GM12872 (cell line): ENCODE data around the gene LIX1.

ENCODE experiments used
- CTCF ChIP-seq: IDR thresholded peaks from 3 replicates; pipeline ENCODE4 v1.5.1; 2011; ENCODE audit warnings: low read depth, mild to moderate bottlenecking, low read length, moderate library complexity; ENCODE audit not compliant: insufficient read depth

LIX1 gene

GRCh38 chr5:97071101-97071500, 71.3 kb downstream of the LIX1 start:
- TF ChIP-seq CTCF: no peak

GRCh38 chr5:97070234-97070633, 72.2 kb downstream of the LIX1 start:
- TF ChIP-seq CTCF: no peak

- TF ChIP-seq CTCF: no peak
These were observed 75.0 kb downstream of the LIX1 start for GRCh38 chr5:97067296-97067850.

GRCh38 chr5:97065475-97065874, 76.9 kb downstream of the LIX1 start:
- TF ChIP-seq CTCF: no peak

- no peak for TF ChIP-seq CTCF
These were observed 79.2 kb downstream of the LIX1 start for GRCh38 chr5:97063251-97063650.

GRCh38 chr5:97062046-97062445, 80.4 kb downstream of the LIX1 start:
- TF ChIP-seq CTCF: no peak

GRCh38 chr5:97056263-97056662, 86.1 kb downstream of the LIX1 start:
- no peak for TF ChIP-seq CTCF
